Hepatocyte (in vitro differentiated cells): Measurements from ENCODE around the gene CELSR1. TPM values are rescaled to one million over a fixed set of nuclear protein-coding genes. Genes with fewer than 3 reads are reported as not detected.

ENCODE experiments used
- DNase-seq: peaks from one replicate; pipeline ENCODE4 v3.0.0-alpha.2; 2016; ENCODE audit warnings: low spot score
- H2AFZ ChIP-seq: fragments of 200-600 bp; sonication (generic); 2 replicates; pipeline ENCODE4 v1.6.0; 2016; ENCODE audit warnings: antibody characterized with exemption, mild to moderate bottlenecking
- H3K27ac ChIP-seq: fragments of 200-600 bp; sonication (generic); 2 replicates; pipeline ENCODE4 v1.5.1; 2016; ENCODE audit warnings: mild to moderate bottlenecking
- H3K27me3 ChIP-seq: fragments of 200-600 bp; sonication (generic); 2 replicates; pipeline ENCODE4 v1.6.1; 2016
- H3K36me3 ChIP-seq: fragments of 200-600 bp; sonication (generic); replicated peaks from 2 replicates; pipeline ENCODE4 v1.5.1; 2016; ENCODE audit warnings: low read depth; ENCODE audit not compliant: insufficient read depth
- H3K4me1 ChIP-seq: fragments of 200-600 bp; sonication (generic); 2 replicates; pipeline ENCODE4 v1.5.1; 2016; ENCODE audit warnings: mild to moderate bottlenecking, moderate library complexity; ENCODE audit not compliant: insufficient read depth
- H3K4me2 ChIP-seq: fragments of 200-600 bp; sonication (generic); 2 replicates; pipeline ENCODE4 v1.6.0; 2016
- H3K4me3 ChIP-seq: fragments of 200-600 bp; sonication (generic); 2 replicates; pipeline ENCODE4 v1.5.1; 2016; ENCODE audit warnings: mild to moderate bottlenecking
- H3K79me2 ChIP-seq: fragments of 200-600 bp; sonication (generic); 2 replicates; pipeline ENCODE4 v1.6.0; 2017; ENCODE audit warnings: mild to moderate bottlenecking
- H3K9me2 ChIP-seq: fragments of 200-600 bp; sonication (generic); replicated peaks from 2 replicates; pipeline ENCODE4 v1.6.0; 2017; ENCODE audit warnings: mild to moderate bottlenecking; ENCODE audit not compliant: insufficient read depth
- H3K9me3 ChIP-seq: fragments of 200-600 bp; sonication (generic); 2 replicates; pipeline ENCODE4 v1.5.1; 2016; ENCODE audit warnings: low read depth, mild to moderate bottlenecking
- H4K20me1 ChIP-seq: fragments of 200-600 bp; sonication (generic); 2 replicates; pipeline ENCODE4 v1.6.0; 2016; ENCODE audit warnings: mild to moderate bottlenecking; ENCODE audit not compliant: insufficient read depth, poor library complexity, severe bottlenecking
- EZH2 ChIP-seq: fragments of 200-600 bp; sonication (generic); IDR thresholded peaks from 2 replicates; pipeline ENCODE4 v1.6.1; 2016; ENCODE audit warnings: antibody characterized with exemption, mild to moderate bottlenecking, borderline replicate concordance
- EZH2phosphoT487 ChIP-seq: fragments of 200-600 bp; sonication (generic); IDR thresholded peaks from one replicate; pipeline ENCODE4 v1.6.1; 2018; ENCODE audit warnings: antibody characterized with exemption, mild to moderate bottlenecking, low read depth, moderate library complexity; ENCODE audit not compliant: unreplicated experiment, severe bottlenecking
- WGBS: methylation state at CpG from one replicate; pipeline ENCODE4 v1.1.6; 2016; ENCODE audit warnings: low lambda C conversion rate; ENCODE audit errors: missing lambda C conversion rate; 5-methylcytosine and 5-hydroxymethylcytosine counted together
- polyA plus RNA-seq: library from polyadenylated mRNA; unstranded; fragments of >200 nt; fragmentation: Nextera tagmentation; extraction: Ambion mirVana; gene quantifications from 2 replicates; pipeline ENCODE4 v1.2.1, GENCODE V29; 2016
- total RNA-seq: library from RNA; depleted of rRNA; stranded (reverse); fragments of >200 nt; gene quantifications from 2 replicates; pipeline ENCODE4 v1.2.3, GENCODE V29; 2014
- TF ChIP-seq, protein P1 (sequence below): fragments of 200-600 bp; sonication (generic); IDR thresholded peaks from 2 replicates; pipeline ENCODE4 v1.5.1; 2016; ENCODE audit warnings: antibody characterized with exemption, mild to moderate bottlenecking; ENCODE audit not compliant: poor library complexity

Gene CELSR1
- total and polyA plus RNA-seq, 2 experiments from 2014 or later, result 3.0 to 8.7 TPM

DNA sequence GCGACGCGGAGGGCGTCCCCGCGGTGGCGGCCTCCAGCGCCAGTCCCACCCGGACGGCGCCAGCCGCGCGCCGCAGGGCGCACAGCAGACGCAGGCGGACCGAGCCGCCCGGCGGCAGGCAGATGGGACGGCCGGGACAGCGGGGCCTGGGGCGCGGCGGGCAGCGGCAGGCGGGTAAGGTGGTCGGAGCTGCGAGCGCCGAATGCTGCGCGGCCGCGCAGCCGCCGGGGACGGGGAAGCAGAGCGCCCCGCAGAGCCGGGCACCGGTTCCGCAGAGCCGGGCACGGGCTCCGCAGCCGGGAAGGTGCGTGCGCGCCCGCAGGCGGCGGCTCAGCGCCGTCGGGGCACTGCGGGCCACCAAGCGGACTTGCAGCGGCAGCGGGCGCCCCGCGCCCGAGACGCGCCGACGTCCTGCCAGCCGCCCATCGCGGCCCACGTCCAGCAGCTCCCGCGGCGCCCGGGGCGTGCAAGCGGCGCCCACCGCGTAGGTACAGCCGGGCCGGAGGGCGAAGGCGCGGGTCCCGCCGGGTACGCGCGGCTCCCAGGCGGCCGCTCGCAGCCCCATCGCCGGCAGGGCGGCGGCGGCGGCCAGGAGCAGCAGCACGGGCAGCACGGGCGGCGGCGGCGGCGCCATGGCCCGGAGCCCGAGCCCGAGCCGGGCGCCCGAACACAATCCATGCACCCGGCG lies 739 bp downstream of the CELSR1 start:
- TF ChIP-seq, protein P1, sequence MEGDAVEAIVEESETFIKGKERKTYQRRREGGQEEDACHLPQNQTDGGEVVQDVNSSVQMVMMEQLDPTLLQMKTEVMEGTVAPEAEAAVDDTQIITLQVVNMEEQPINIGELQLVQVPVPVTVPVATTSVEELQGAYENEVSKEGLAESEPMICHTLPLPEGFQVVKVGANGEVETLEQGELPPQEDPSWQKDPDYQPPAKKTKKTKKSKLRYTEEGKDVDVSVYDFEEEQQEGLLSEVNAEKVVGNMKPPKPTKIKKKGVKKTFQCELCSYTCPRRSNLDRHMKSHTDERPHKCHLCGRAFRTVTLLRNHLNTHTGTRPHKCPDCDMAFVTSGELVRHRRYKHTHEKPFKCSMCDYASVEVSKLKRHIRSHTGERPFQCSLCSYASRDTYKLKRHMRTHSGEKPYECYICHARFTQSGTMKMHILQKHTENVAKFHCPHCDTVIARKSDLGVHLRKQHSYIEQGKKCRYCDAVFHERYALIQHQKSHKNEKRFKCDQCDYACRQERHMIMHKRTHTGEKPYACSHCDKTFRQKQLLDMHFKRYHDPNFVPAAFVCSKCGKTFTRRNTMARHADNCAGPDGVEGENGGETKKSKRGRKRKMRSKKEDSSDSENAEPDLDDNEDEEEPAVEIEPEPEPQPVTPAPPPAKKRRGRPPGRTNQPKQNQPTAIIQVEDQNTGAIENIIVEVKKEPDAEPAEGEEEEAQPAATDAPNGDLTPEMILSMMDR, result no peak
- no peak for TF ChIP-seq EZH2
- no peak for TF ChIP-seq EZH2phosphoT487
- Histone ChIP-seq H3K9me2 (no peaks in the 10 kb centered on the region), H2AFZ (peak overlapping the region; percentile 56), H3K36me3 (no peaks in the 10 kb centered on the region), H3K79me2 (no peaks in the 10 kb centered on the region), H4K20me1 (no peaks in the 10 kb centered on the region), H3K27ac (peak overlapping the region; percentile 46), H3K4me1 (peaks cover 11% of the 10 kb centered on the region), H3K4me2 (peak overlapping the region; percentile 83), H3K4me3 (peak overlapping the region; percentile 77), H3K27me3 (peaks cover 18% of the 10 kb centered on the region), H3K9me3 (no peaks in the 10 kb centered on the region)
- WGBS, result 1% methylated on average over 50 of the region's 118 CpGs
- DNase-seq, result no peak

DNA sequence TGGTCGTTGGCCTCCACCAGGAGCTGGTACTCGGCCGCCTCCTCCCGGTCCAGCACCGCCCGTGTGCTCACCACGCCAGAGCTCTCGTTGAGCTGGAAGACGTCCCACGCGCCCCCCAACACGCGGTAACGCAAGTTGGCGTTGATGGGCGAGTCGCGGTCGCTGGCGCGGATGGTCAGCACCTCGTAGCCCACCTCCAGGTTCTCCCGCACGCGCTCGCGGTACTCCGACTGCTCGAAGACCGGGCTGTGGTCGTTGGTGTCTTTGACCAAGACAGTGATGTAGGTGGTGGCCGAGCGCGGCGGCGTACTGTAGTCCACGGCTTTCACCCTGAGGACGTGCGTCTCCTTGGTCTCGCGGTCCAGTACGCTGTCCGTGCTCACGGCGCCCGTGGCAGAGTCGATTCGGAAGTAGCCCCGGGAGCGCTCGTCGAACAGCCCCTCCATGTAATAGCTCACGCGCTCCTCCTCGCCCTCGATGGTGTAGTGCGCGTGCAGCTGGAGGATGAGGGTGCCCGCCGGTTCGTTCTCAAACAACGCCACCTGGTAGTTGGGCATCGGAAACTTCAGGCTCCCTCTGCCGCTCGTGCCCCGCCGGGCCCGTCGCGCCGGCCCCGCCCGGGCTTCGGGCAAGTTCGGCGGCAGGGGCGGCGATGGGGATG lies 1.4 kb downstream of the CELSR1 start:
- 94% methylated on average over 60 of the region's 78 CpGs for WGBS
- no peaks in the 10 kb centered on the region for H3K79me2 ChIP-seq
- no peak overlapping the region for H3K27ac ChIP-seq
- no peak for DNase-seq
- no peak overlapping the region for H3K4me3 ChIP-seq
- no peaks in the 10 kb centered on the region for H3K9me3 ChIP-seq
- no peaks in the 10 kb centered on the region for H3K36me3 ChIP-seq
- peak overlapping the region; percentile 83 for H3K4me2 ChIP-seq
- H2AFZ ChIP-seq, result no peak overlapping the region
- peaks cover 11% of the 10 kb centered on the region for H3K4me1 ChIP-seq
- TF ChIP-seq, protein P1, result no peak
- TF ChIP-seq EZH2 (no peak), EZH2phosphoT487 (no peak)
- peaks cover 18% of the 10 kb centered on the region for H3K27me3 ChIP-seq
- no peaks in the 10 kb centered on the region for H3K9me2 ChIP-seq
- H4K20me1 ChIP-seq, result no peaks in the 10 kb centered on the region

DNA sequence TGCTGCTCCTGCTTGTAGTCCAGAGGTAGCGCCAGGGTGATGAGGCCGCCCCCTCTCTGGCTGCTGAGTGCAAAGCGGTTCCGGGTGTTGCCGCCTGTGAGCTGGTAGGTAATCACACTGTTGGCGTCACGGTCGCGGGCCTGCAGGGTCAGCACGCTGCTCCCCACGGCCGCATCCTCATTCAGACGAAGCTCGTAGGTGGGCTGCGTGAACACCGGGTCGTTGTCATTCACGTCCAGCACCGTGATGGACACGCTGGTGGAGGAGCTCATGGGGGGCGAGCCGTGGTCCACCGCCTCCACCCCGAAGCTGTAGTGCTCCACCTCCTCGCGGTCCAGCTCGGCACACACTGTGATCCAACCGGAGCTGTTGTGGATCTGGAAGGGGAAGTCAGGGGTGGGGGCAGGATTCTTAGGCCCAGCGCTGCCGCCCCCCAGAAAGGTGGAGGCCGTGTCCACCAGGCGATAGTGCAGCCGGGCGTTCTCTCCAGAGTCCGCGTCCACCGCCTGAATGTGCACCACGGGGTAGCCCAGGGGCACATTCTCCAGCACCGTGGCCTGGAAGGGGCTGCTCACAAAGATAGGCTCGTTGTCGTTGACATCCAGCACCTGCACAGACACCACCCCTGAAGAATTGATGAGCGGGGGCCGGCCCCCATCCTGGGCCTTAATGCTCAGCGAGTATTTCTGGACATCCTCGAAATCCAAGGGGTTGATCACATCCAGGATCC lies 2.4 kb downstream of the CELSR1 start:
- 96% methylated on average over 45 of the region's 45 CpGs for WGBS
- no peaks in the 10 kb centered on the region for H4K20me1 ChIP-seq
- H3K36me3 ChIP-seq, result no peaks in the 10 kb centered on the region
- H3K79me2 ChIP-seq, result no peaks in the 10 kb centered on the region
- H3K27me3 ChIP-seq, result peaks cover 18% of the 10 kb centered on the region
- H3K4me2 ChIP-seq, result no peak overlapping the region
- no peak overlapping the region for H3K4me3 ChIP-seq
- no peaks in the 10 kb centered on the region for H3K9me3 ChIP-seq
- H2AFZ ChIP-seq, result no peak overlapping the region
- H3K9me2 ChIP-seq, result no peaks in the 10 kb centered on the region
- no peak overlapping the region for H3K27ac ChIP-seq
- no peak for TF ChIP-seq EZH2phosphoT487
- TF ChIP-seq EZH2, result no peak
- TF ChIP-seq, protein P1, result no peak
- peaks cover 11% of the 10 kb centered on the region for H3K4me1 ChIP-seq
- no peak for DNase-seq
